ENCODE measurements around the gene RPL28.
"Not testable (repeated sequence)": the region's sequence is repeated elsewhere in the genome, so short reads cannot be mapped to it uniquely, and the experiment has no call there.

The RPL28 gene

GRCh38 chr19:55398200-55398925 is 12.6 kb downstream of the RPL28 start:
- Histone ChIP-seq H3K4me2 (ENCODE audit: insufficient read depth, low read length, poor library complexity, severe bottlenecking) (no peak overlapping the region), H3K36me3 (replicated peaks in 1 of 2; ENCODE audit: control insufficient read depth in 2 of 2, insufficient read depth in 2 of 2, low read length in 2 of 2) (peaks cover 25 to 31% of the 10 kb centered on the region in 2 donors), H2BK15ac (ENCODE audit: low read length) (no peak overlapping the region), H3K9me3 (replicated peaks in 1 of 2; ENCODE audit: control insufficient read depth in 2 of 2, insufficient read depth in 1 of 2, low read depth in 1 of 2, low read length in 2 of 2) (no peaks in the 10 kb centered on the region), H3K9ac (ENCODE audit: low read depth, low read length, poor library complexity) (no peak overlapping the region), H3K79me1 (ENCODE audit: low read depth, low read length) (peaks cover 6% of the 10 kb centered on the region), H2AFZ (ENCODE audit: low read length) (no peak overlapping the region), H3K18ac (ENCODE audit: low read length) (no peak overlapping the region), H2AK5ac (ENCODE audit: low read depth, low read length) (no peak overlapping the region), H3K4me3 (ENCODE audit: low read length in 2 of 2) (no peak overlapping the region), H3K23ac (ENCODE audit: low read depth, low read length, poor library complexity) (no peak overlapping the region), H2BK5ac (ENCODE audit: low read length) (no peak overlapping the region), H2BK120ac (ENCODE audit: low read depth, low read length) (no peak overlapping the region), H3K14ac (ENCODE audit: low read length) (no peak overlapping the region), H3K27me3 (ENCODE audit: control insufficient read depth in 3 of 3, insufficient read depth in 3 of 3, low read depth in 1 of 3, low read length in 3 of 3) (no peaks in the 10 kb centered on the region), H4K8ac (ENCODE audit: low read depth, low read length) (no peak overlapping the region), H3K27ac (replicated peaks; ENCODE audit: low read length) (no peak overlapping the region), H2BK12ac (ENCODE audit: low read length) (no peak overlapping the region), H4K91ac (ENCODE audit: low read depth, low read length, poor library complexity) (no peak overlapping the region), H3K4me1 (ENCODE audit: control insufficient read depth in 2 of 2, insufficient read depth in 1 of 2, low read depth in 1 of 2, low read length in 2 of 2) (no peaks in the 10 kb centered on the region), H3K4ac (ENCODE audit: low read length) (no peak overlapping the region)
- WGBS, 2 donors (ENCODE audit: extremely low coverage in 2 of 2, insufficient read length in 2 of 2, insufficient replicate concordance in 1 of 2): no CpG with 5 or more reads among the region's 12 CpGs
- DNase-seq (ENCODE audit: low spot score): no peak

- no peak overlapping the region for H2AFZ ChIP-seq (ENCODE audit: low read length)
- H3K79me1 ChIP-seq (ENCODE audit: low read depth, low read length): peaks cover 10% of the 10 kb centered on the region
These were observed 14.8 kb downstream of the RPL28 start for GRCh38 chr19:55400281-55401087.

GRCh38 chr19:55401390-55401789 is 15.7 kb downstream of the RPL28 start:
- Histone ChIP-seq H3K4me1 (ENCODE audit: control insufficient read depth in 2 of 2, insufficient read depth in 1 of 2, low read depth in 1 of 2, low read length in 2 of 2) (peaks cover 10 to 11% of the 10 kb centered on the region in 2 donors), H3K36me3 (replicated peaks in 1 of 2; ENCODE audit: control insufficient read depth in 2 of 2, insufficient read depth in 2 of 2, low read length in 2 of 2) (peaks cover 47 to 58% of the 10 kb centered on the region in 2 donors), H3K79me1 (ENCODE audit: low read depth, low read length) (peaks cover 13% of the 10 kb centered on the region)
- H4K8ac ChIP-seq (ENCODE audit: low read depth, low read length); H3K18ac ChIP-seq (ENCODE audit: low read length); H3K4me2 ChIP-seq (ENCODE audit: insufficient read depth, low read length, poor library complexity, severe bottlenecking); H3K23ac ChIP-seq (ENCODE audit: low read depth, low read length, poor library complexity); DNase-seq (ENCODE audit: low spot score); H3K9ac ChIP-seq (ENCODE audit: low read depth, low read length, poor library complexity); H3K27ac ChIP-seq (replicated peaks; ENCODE audit: low read length); H4K91ac ChIP-seq (ENCODE audit: low read depth, low read length, poor library complexity); H3K14ac ChIP-seq (ENCODE audit: low read length); H2BK120ac ChIP-seq (ENCODE audit: low read depth, low read length); H2BK5ac ChIP-seq (ENCODE audit: low read length); H3K9me3 ChIP-seq (replicated peaks in 1 of 2; ENCODE audit: control insufficient read depth in 2 of 2, insufficient read depth in 1 of 2, low read depth in 1 of 2, low read length in 2 of 2); H2AK5ac ChIP-seq (ENCODE audit: low read depth, low read length); H3K4ac ChIP-seq (ENCODE audit: low read length); H3K27me3 ChIP-seq (ENCODE audit: control insufficient read depth in 3 of 3, insufficient read depth in 3 of 3, low read depth in 1 of 3, low read length in 3 of 3); H2BK15ac ChIP-seq (ENCODE audit: low read length); H2BK12ac ChIP-seq (ENCODE audit: low read length); H3K4me3 ChIP-seq (ENCODE audit: low read length in 2 of 2); H2AFZ ChIP-seq (ENCODE audit: low read length): not testable (repeated sequence)
- no CpG with 5 or more reads among the region's 28 CpGs for WGBS, 2 donors (ENCODE audit: extremely low coverage in 2 of 2, insufficient read length in 2 of 2, insufficient replicate concordance in 1 of 2)

More at GRCh38 chr19:55400281-55401087, 14.8 kb downstream of the RPL28 start:
- H2BK15ac ChIP-seq (ENCODE audit: low read length): no peak overlapping the region
- no CpG with 5 or more reads among the region's 14 CpGs for WGBS, 2 donors (ENCODE audit: extremely low coverage in 2 of 2, insufficient read length in 2 of 2, insufficient replicate concordance in 1 of 2)
- no peak overlapping the region for H4K91ac ChIP-seq (ENCODE audit: low read depth, low read length, poor library complexity)
- no peak overlapping the region for H3K27ac ChIP-seq (replicated peaks; ENCODE audit: low read length)
- no peak overlapping the region for H3K18ac ChIP-seq (ENCODE audit: low read length)
- H3K23ac ChIP-seq (ENCODE audit: low read depth, low read length, poor library complexity): peak overlapping the region; percentile 61
- no peak for DNase-seq (ENCODE audit: low spot score)
- H3K4me1 ChIP-seq (ENCODE audit: control insufficient read depth in 2 of 2, insufficient read depth in 1 of 2, low read depth in 1 of 2, low read length in 2 of 2): peaks cover under 1 to 2% of the 10 kb centered on the region in 2 donors
- no peak overlapping the region for H3K4ac ChIP-seq (ENCODE audit: low read length)
- H3K4me2 ChIP-seq (ENCODE audit: insufficient read depth, low read length, poor library complexity, severe bottlenecking): no peak overlapping the region
- no peaks in the 10 kb centered on the region for H3K9me3 ChIP-seq (replicated peaks in 1 of 2; ENCODE audit: control insufficient read depth in 2 of 2, insufficient read depth in 1 of 2, low read depth in 1 of 2, low read length in 2 of 2)
- H3K36me3 ChIP-seq (replicated peaks in 1 of 2; ENCODE audit: control insufficient read depth in 2 of 2, insufficient read depth in 2 of 2, low read length in 2 of 2): peaks cover 38 to 49% of the 10 kb centered on the region in 2 donors
- H3K4me3 ChIP-seq (ENCODE audit: low read length in 2 of 2): no peak overlapping the region
- H2BK5ac ChIP-seq (ENCODE audit: low read length): no peak overlapping the region
- H3K14ac ChIP-seq (ENCODE audit: low read length): no peak overlapping the region
- no peak overlapping the region for H2BK12ac ChIP-seq (ENCODE audit: low read length)
- no peaks in the 10 kb centered on the region for H3K27me3 ChIP-seq (ENCODE audit: control insufficient read depth in 3 of 3, insufficient read depth in 3 of 3, low read depth in 1 of 3, low read length in 3 of 3)
- no peak overlapping the region for H2AK5ac ChIP-seq (ENCODE audit: low read depth, low read length)
- peak overlapping the region; percentile 74 for H4K8ac ChIP-seq (ENCODE audit: low read depth, low read length)
- no peak overlapping the region for H2BK120ac ChIP-seq (ENCODE audit: low read depth, low read length)
- peak overlapping the region; percentile 9 for H3K9ac ChIP-seq (ENCODE audit: low read depth, low read length, poor library complexity)

GRCh38 chr19:55402509-55402908 is 16.8 kb downstream of the RPL28 start:
- Histone ChIP-seq H3K4me3 (ENCODE audit: low read length in 2 of 2) (no peak overlapping the region), H2BK5ac (ENCODE audit: low read length) (no peak overlapping the region), H4K91ac (ENCODE audit: low read depth, low read length, poor library complexity) (no peak overlapping the region), H3K4me1 (ENCODE audit: control insufficient read depth in 2 of 2, insufficient read depth in 1 of 2, low read depth in 1 of 2, low read length in 2 of 2) (peaks cover 15% of the 10 kb centered on the region in 2 donors), H2BK120ac (ENCODE audit: low read depth, low read length) (no peak overlapping the region), H3K79me1 (ENCODE audit: low read depth, low read length) (peaks cover 15% of the 10 kb centered on the region), H2AFZ (ENCODE audit: low read length) (no peak overlapping the region), H3K14ac (ENCODE audit: low read length) (no peak overlapping the region), H3K4me2 (ENCODE audit: insufficient read depth, low read length, poor library complexity, severe bottlenecking) (no peak overlapping the region), H3K27me3 (ENCODE audit: control insufficient read depth in 3 of 3, insufficient read depth in 3 of 3, low read depth in 1 of 3, low read length in 3 of 3) (no peaks in the 10 kb centered on the region), H4K8ac (ENCODE audit: low read depth, low read length) (no peak overlapping the region), H3K9ac (ENCODE audit: low read depth, low read length, poor library complexity) (peak overlapping the region; percentile 7), H3K4ac (ENCODE audit: low read length) (no peak overlapping the region), H3K27ac (replicated peaks; ENCODE audit: low read length) (no peak overlapping the region), H3K9me3 (replicated peaks in 1 of 2; ENCODE audit: control insufficient read depth in 2 of 2, insufficient read depth in 1 of 2, low read depth in 1 of 2, low read length in 2 of 2) (no peaks in the 10 kb centered on the region), H2BK15ac (ENCODE audit: low read length) (no peak overlapping the region), H3K36me3 (replicated peaks in 1 of 2; ENCODE audit: control insufficient read depth in 2 of 2, insufficient read depth in 2 of 2, low read length in 2 of 2) (peaks cover 49 to 64% of the 10 kb centered on the region in 2 donors), H3K18ac (ENCODE audit: low read length) (no peak overlapping the region), H3K23ac (ENCODE audit: low read depth, low read length, poor library complexity) (no peak overlapping the region), H2AK5ac (ENCODE audit: low read depth, low read length) (no peak overlapping the region), H2BK12ac (ENCODE audit: low read length) (no peak overlapping the region)
- no peak for DNase-seq (ENCODE audit: low spot score)
- no CpG with 5 or more reads among the region's 2 CpGs for WGBS, 2 donors (ENCODE audit: extremely low coverage in 2 of 2, insufficient read length in 2 of 2, insufficient replicate concordance in 1 of 2)

Measured in neuronal stem cell (in vitro differentiated cells).